CD4-positive, alpha-beta T cell treated with Interleukin-10 for 1 hour (primary cell): ENCODE measurements around the gene HLA-DMB.

Source experiments
- DNase-seq: peaks from one replicate; pipeline ENCODE4 v3.0.0-alpha.2; 2020

Gene HLA-DMB

DNA sequence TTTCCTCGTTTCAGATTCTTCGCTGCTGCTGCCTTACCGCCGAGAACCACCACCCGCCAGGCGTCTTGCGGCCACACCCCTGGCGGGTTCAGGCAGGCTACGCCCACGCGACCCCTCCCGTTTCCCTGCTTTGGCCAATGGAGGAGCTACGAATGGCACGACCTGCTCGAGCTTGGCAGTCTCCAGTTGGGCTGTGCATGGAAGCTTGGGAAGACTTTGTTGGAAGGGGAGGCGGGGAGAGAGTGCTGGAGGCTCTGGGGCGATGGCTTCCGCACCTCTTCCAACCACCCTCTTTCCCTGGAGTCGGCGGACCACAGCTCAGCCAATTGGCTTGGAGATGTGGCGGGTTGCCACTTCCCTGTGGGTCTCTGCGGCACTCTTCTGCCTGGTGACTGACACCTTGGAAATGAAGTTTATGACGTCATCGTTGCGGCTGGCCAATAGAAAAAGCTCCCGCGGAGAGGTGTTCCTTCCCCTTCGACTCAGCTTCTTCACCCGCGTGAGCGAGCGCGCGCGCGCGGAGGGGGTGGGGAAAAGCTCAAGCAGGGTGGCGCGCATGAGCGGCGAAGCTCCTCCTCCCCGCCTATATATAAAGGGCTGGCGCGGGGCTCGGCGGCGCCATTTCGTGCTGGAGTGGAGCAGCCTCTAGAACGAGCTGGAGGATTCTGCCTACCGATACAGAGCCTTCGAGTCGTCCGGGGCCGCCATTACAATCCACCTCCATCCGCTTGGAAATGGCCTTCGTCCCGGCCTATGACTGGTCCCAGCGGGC, 30.9 kb upstream of the HLA-DMB start:
- peak; percentile 100 for DNase-seq

DNA sequence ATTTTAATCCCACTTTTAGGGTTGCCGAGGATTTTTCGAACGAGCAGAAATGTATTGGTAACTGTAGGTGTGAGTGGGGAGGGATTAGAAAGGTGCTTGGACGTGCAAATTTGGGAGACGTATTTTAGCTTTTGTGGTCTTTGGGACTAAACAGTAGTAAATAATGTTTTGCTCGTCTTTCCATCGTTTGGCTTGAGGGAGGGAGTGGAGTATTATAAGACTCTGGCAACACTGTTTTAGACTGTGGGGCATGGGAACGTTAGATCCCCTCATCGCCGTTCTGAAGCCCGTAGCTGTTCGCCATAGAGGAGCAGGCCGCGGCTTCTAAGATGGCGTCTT, 30.4 kb upstream of the HLA-DMB start:
- DNase-seq: no peak

DNA sequence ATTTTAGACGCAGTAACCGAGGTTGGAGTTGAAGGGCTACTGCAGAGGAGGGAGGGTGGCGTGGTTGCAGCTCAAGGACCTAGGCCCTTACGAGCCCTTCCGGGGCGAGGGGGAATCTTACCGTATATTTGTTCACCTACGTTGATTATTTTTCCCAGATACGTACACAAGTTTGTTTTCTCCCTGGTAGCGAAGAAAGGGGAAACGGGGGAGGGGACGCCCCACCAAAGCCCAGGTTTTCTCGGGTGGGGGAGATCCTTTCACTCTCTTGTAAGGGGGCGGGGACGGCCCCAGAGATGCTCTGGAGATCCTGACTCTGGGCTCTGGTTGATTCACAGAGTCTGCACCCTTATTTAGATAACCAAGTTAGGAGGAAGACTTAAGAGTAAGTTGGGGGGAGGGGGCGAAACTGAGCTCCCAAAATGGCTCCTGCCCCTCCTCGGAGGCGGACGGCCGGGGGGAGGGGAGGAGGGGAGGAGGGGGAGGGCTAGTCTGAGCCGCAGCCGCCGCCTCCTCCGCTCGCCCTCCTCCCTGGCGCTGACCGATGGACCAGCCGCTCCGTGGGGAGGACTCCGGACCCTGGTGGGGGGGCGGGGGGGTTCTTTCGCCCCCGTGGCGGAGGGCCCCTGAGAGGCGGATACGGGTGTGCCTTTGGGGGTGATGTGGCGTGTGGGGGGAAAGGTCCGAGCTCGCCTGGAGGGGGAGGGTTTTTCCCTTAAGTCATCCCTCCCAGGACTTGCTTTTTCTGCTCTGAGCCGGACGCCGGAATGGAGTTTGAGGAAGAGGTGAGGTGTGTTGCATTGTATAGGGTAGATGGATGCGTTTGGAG, 29.8 kb upstream of the HLA-DMB start:
- DNase-seq: peak; percentile 79

DNA sequence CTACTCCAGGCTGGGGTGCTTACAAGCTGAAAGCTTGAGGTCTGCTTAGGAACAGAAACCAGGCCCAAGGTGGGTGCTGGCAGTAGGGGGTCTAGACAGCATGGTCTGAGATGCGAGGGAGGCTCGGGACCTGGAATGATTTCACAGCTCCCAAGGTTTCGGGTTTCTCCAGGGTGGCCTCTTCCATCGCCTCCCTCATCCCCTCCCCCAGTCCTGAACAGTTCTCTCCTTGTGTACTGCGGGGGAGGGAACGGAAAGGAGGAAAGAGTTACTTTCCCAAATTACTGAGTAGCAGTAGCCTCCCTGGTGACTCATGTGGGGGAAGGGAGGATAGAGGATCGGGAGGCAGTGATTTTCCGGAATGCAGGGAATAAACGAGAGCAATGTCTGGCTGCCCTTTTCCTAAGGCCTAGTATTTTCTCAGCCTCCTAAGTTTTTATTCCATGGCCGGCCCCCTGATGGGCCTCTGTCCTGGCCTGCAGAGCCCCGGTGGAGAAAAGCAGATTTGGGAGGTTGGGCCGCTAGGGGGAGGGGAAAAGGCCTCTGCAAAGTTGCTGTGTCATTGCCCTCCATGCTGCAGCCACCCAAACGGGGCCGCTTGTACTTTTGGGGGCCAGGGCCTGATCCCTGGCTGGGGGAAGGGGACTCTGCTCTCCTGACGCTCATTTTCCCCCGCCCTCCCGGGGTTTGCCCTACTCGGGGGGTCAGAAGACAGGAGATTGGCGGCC, 29.0 kb upstream of the HLA-DMB start:
- DNase-seq: peak; percentile 71

DNA sequence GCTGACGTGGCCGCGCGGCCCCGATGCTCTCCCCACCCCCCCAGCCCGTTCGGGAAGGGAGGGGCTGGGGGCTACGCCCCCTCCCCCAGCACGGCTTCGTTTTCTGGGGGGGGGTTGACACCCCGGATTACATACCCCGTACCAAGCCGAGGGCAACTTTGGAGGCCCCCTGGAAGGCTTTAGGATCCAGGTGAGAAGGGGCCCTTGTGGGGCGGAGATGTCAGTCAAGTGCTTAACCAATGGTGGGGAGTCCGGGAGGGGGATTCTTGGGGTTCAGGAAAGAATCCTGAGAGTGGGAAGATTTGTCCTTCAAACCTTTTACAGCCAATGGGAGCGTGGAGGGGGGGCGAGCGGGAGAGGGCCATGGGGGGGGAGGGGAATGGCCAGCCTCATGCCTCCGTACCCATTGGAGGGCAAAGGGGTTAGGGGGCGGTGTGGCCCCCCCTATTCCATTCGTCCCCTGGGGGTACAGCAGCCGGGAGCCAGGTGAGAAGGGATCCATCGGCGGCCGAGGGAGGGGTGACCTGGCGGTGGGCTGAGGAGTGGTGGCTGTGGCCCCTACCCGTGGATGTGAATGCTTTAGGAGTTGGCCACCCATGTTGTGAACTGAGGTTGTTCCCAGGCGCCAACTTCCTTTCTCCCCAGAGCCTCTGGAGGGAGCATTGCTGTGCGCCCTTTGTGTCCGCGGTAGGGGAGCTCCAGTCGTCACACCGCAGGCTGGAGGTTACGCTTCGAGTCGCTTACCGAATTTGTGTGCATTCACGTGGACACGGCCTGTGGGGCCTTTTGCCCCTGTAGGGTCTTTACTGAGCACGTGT, 28.2 kb upstream of the HLA-DMB start:
- DNase-seq: peak; percentile 62

DNA sequence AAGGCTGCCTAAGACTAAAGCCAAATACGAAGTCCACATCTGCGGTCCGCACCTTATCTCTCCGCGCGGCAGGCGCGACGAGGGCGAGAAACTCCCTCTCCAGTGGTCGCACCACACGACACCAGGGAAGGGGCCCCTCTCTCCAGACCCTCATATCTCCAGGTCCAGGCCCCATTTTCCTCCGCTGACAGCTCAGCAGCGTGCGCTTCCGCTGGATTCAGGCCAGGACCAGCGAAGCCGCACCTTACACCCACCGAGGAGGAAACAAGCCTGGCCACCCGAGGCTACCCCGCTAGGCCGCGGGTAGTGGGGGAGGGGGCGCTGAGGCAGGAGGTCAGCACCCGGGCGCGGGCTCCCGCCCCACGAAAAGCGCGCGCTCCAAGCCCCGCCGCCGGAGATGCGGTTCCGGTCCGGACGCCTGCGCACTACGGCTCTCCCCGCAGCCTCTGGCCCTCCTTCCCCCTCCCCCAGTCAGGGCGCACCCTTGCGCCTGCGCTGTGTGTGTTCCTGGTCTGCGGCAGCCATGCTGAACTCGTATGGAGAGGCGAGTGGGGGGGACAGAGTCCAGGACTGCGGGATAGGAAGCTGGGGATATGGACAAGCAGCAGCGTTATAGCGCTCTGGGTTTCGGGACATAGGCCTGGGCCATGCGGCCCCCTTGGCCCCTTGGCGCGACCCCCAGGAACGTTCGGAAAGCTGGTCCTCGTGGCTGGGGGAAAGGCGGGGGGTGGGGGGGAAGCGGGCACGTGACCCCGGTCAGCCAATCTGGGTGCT, 27.5 kb upstream of the HLA-DMB start, which contains the start of gene BRD2:
BRD2 (plus strand) TSS at position 502 of the 774 bp plus-strand sequence. CDS start 4,305 bp downstream, outside the sequence.
- DNase-seq: peak; percentile 98

DNA sequence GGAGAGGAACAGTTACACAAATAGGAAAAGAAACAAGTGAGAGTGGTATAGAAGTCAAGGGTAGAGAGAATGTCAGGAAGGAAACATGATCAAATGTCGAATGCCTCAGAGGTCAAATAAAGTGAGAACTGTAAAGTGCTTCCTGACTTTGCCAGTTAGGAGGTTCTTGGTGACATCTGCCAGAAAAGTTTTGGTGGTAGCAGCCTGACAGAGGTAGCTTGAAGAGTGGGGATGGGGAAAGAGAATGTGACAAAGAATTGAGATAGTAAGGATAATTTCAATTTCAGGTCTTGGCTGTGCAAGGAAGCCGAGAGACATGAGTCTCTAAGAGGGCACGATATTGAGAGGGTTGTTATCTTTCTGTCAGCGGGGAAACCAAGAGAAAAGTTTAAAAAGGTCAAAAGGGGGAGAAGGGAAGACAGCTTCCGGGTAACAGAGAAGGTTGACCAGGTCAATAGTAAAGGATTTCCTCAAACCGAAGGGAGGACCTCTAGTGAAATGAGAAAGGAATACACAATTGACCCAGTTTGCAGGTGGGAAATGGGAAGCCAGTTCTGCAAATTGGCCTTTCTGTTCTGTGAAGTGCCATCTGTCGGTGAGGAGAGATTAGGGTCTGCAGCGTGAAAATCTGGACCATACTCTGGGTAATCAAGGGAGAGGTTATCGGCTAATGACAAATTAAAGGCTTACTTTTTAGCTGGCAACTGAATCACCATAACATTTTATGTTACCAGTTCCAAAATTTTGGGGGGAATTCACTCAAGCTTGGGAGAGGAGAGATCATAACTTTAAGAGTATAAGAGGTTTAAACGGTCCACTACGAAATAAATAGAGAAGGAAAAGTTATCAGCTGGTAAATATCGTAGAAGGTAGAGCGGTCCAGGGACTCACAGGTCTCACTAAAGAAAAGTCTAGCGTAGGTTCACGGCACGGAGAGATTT, 26.6 kb upstream of the HLA-DMB start:
- peak; percentile 63 for DNase-seq

DNA sequence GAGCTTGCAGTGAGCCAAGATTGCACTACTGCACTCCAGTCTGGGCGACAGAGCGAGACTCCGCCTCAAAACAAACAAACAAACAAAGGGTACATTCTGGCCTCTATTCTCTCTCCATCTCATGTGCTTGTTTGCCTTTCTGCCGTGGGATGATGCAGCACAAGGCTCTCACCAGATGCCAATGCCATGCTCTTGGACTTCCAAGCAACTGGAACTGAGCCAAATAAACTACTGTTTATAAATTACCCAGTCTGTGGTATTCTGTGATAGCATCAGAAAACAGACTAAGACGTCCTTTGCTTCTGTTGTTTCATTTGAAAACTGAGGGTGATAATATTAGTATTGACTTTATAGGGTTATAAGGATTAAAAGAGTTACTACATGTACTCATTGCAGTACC, 23.9 kb upstream of the HLA-DMB start:
- DNase-seq: no peak

DNA sequence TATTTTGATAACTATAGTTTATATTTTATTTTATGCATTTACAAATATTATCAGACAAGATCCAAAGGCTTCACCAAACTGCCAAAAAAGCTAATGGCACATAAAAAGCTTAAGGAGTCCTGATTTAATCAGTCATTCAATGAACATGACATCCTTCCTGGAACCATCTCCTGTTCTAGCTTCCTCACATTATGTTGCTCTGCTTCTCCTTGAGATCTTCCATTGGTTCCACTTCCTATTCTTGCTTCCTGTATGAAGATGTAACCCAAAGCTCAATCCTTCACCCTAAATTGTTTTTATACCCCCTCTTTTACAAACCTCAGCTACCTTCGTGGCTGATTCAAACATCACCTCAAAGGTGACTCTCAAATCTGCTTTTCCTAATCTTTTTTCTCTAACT, 23.0 kb upstream of the HLA-DMB start:
- no peak for DNase-seq

DNA sequence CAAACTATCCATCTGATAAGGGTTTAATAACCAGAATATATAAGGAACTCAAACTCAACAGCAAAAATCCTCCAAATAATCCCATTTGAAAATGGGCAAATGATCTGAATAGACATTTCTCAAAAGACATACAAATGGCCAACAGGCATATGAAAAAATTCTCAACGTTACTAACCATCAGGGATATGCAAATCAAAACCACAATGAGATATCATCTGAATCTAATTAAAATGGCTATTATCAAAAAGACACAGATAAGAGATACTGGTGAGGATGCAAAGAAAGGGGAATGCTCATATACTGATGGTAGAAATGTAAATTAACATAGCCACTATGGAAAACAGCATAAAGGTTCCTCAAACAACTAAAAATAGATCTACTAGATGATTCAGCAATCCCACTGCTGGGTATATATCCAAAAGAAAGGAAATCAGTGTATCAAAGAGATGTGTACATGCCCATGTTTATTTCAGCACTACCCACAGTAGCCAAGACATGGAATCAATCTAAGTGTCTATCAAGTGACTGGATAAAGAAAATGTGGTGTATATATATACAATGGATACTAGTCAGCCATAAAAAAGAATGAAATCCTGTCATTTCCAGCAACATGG, 21.5 kb upstream of the HLA-DMB start:
- DNase-seq: no peak

DNA sequence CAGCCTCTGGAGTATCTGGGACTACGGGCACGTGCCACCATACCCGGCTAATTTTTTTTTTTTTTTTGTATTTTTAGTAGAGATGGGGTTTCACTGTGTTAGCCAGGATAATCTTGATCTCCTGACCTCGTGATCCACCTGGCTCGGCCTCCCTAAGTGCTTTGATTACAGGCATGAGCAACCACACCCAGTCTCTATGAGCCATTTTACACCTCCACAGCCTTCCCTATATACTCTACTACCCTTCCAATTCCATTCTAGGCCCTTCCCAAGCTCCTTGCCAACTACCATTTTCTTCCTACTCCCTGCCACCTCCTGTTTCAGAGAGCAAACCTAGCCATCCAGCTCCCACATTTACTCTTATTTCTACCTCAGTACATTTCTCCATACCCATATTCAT, 19.7 kb upstream of the HLA-DMB start:
- DNase-seq: no peak

DNA sequence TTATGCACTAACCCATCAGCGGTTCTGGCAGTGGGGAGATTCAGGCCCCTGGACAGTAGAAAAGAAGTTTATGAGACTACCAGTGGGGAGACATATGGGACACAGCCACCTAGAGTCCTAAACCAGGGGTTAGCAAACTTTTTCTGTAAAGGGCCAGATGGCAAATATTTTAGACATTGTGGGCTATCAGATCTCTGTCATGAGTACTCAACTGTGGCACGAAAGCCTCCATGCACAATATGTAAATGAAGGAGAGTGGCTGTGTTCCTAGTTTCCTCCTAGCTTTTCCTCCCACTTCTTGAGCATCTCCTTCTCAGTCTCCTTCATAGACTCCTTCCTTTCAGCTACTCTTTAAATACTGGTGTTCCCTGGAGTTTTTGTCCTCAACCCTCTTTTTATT, 15.3 kb upstream of the HLA-DMB start:
- no peak for DNase-seq

DNA sequence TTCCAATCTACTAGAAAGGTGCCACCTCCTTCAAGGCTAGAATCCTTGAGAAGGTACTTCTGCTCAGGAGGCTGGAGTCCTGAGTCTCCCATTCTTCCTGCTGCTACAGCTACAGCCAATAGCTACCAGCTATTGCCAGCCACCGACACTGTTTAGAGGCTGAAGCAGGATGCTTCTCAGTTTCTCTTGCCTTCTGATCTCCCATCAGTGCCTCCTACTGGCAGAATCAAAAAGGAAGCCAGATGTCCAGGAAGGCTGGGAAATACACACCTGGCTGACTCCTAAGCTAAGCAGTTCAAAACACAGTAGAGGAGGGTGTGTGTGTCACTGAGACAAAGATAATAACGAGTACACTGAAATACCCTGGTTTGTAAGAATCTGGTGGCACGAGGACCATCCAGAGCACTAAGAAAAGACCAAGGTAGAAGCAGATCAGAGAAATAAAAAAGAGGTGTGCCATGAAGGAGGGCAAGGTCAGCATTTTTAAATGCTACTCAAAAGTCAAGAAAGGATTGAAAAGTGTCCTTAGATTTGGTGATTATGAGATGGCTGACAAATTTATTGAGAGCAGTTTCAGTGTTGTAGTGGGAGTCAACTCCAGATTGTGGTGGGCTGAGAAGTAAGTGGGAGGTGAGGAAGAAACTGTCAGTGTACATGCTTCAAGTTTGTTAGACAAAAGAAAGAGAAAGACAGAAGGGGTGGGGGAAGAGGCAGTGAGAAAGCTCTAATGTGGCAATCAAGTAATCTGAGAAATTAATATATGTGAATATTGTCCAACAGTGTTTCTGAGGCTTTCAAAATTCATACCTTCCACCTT, 14.4 kb upstream of the HLA-DMB start:
- DNase-seq: peak; percentile 65

DNA sequence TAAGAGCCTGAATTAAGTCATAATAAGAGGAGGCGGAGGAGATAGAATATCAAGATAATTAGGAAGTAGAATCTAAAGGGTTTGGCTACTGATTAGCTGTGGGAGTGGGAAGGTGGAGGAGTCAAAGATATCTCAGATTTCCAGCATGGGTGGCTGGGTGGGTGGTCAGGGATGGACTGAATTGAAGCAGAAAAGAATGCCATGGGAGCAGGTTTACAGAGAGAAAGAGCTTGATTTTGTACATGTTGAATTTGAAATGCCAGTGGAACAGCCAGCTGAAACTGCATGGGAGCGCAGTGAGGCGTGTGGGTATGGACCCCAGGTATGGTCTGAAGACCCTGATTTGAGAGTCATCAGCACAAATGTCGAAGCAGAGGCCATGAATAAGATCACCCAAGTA, 13.4 kb upstream of the HLA-DMB start:
- no peak for DNase-seq

DNA sequence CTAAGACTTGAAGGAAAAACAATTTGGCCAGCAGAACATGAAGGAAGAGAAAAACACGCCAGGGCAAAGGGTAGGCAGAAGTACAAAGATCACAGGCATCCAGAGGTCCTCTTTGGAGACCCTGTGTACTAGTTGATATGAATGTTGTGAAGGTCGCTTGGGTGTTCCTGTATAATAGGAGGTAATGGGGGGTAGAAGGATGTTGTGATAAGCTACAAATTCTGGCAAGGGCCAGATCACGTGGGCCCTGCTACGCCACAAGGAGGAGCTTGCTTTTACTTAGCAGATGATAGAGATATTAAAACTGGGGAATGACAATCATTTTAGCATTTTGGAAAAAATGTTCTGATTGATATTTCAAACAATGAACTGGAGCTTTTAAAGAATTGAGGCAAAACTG, 12.9 kb upstream of the HLA-DMB start:
- DNase-seq: no peak

DNA sequence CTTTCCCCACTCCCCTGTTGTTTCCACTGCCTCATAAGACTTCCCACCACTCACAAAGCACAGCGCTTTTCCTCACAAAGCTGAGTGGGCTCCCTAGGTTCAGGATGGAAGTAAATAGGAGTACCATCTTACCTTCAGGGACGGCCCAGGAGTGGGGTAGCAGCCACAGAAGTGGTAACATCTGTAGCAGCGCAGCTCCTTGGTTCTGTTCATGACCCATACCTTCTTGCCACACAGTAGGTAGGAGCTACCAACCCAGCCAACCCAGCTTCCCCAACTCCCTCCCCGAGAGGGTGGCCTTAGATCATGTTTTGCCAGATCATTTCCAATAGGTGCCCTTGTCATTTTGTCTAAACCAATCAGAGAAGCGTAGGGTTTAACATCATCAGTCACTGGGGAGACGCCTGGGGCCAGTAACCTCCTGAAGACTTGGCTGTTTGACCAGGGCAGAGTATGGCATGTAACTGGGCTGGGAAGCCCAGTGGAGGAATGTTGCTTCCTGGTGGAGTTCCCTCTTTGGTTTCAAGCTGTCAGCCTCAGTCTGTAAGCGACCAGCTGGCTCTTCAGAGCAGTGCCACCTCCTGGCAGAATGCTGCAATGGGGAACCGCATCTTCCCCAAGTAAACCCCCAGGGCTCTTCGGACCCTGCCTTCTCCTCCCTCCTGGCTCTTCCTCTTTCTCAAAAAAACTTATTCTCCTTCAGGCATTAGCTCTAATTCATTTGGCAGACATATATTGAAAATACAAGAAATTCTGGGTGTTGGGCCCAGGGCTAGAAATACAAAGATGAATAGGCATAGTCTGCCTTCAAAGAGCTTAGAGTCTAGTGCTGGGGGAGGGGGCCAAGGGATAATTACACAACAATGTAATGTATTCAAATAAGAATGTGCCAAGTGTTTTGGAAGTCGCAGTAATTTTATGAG, 12.2 kb upstream of the HLA-DMB start, which contains the start of gene HLA-DMA:
HLA-DMA (minus strand) TSS at position 281 of the 923 bp plus-strand sequence; CDS start at position 220, 61 bp downstream.
- peak; percentile 93 for DNase-seq

DNA sequence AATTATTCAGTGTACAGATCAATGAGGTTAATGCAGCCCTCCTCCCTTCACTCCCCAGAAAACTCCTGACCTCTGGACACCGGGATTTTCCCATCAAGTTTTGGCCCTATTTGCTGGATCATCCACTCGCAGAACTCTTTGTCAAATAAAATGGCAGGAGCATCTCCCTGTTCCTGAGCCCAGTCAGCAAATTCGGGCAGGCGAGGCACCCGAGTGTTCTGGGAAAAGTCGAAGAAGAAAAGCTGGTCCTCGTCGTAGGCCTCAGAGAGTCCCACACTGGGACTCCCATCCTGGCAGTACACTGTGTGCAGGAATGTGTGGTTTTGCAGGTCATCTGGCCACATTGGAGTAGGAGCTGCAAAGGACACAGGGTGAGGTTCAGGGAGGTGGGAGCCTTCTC, 9.6 kb upstream of the HLA-DMB start:
- no peak for DNase-seq

DNA sequence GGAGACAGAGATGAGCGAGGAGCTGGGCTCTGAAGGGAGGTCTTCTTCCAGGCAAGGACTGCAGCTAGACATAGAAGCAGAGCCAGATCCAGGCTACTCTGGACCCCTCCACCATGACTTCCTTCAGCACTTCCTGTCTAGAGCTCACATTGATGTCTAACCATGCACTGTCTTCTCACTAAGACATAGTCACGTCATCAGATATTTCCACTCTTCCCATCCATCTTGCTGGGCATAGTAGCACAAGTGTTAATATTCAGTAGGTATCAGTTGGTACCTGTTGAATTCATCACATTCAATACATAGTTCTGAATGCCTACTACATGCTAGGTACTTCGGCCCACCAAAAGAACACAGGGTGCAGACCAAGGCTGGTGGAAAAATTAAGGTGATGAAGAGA, 9.2 kb upstream of the HLA-DMB start:
- DNase-seq: no peak
